Astrocyte of the spinal cord (primary cell): ENCODE results near the gene EVL.
"Not testable (repeated sequence)": the region's sequence is repeated elsewhere in the genome, so short reads cannot be mapped to it uniquely, and the experiment has no call there.

ENCODE experiments used
- DNase-seq: peaks from one replicate; pipeline ENCODE4 v3.0.0; 2011; ENCODE audit warnings: low read depth, low spot score
- H3K4me3 ChIP-seq: 2 replicates; pipeline ENCODE4 v1.5.1; 2011; ENCODE audit warnings: low read depth, mild to moderate bottlenecking, low read length, moderate library complexity
- in situ Hi-C: cut with HindIII; loops from 2 replicates; pipeline ENCODE4 v1.10.0; 2017; ENCODE audit warnings: low sequenced_read_pairs
- TF ChIP-seq, protein P1 (sequence below): IDR thresholded peaks from 2 replicates; pipeline ENCODE4 v1.5.1; 2012; ENCODE audit warnings: low read depth, mild to moderate bottlenecking, low read length, inconsistent platforms

EVL gene

GRCh38 chr14:100155756-100156616, 90.8 kb downstream of the EVL start:
- in situ Hi-C loops = no loop called here
- no peak overlapping the region for H3K4me3 ChIP-seq
- DNase-seq = no peak
- TF ChIP-seq, protein P1, sequence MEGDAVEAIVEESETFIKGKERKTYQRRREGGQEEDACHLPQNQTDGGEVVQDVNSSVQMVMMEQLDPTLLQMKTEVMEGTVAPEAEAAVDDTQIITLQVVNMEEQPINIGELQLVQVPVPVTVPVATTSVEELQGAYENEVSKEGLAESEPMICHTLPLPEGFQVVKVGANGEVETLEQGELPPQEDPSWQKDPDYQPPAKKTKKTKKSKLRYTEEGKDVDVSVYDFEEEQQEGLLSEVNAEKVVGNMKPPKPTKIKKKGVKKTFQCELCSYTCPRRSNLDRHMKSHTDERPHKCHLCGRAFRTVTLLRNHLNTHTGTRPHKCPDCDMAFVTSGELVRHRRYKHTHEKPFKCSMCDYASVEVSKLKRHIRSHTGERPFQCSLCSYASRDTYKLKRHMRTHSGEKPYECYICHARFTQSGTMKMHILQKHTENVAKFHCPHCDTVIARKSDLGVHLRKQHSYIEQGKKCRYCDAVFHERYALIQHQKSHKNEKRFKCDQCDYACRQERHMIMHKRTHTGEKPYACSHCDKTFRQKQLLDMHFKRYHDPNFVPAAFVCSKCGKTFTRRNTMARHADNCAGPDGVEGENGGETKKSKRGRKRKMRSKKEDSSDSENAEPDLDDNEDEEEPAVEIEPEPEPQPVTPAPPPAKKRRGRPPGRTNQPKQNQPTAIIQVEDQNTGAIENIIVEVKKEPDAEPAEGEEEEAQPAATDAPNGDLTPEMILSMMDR = no peak

GRCh38 chr14:100156776-100157175, 91.6 kb downstream of the EVL start:
- TF ChIP-seq, protein P1 = no peak
- DNase-seq = no peak
- in situ Hi-C loops = no loop called here
- no peak overlapping the region for H3K4me3 ChIP-seq

DNA sequence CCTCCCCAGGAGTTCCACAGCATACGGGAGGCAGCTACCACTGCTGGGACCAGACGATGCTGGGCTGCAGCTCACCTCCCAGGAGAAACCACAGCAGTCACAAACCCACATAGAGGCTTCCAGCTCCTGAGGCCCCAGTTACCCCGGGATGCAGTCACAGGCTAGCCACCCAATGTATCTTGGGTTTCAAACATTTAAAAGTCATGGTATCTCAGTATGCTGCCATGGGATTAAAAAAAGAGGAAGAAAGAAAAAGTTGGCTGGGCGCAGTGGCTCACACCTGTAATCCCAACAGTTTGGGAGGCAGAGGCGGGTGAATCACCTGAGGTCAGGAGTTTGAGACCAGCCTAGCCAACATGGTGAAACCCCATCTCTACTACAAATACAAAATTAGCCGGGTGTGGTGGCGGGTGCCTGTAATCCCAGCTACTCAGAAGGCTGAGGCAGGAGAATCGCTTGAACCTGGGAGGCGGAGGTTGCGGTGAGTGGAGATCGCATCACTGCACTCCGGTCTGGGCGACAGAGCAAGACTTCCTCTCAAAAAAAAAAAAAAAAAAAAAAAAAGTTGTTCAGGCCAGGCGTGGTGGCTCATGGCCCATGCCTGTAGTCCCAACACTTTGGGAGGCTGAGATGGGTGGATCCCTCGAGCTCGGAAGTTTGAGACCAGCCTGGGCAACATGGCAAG, 92.5 kb downstream of the EVL start:
- in situ Hi-C loops, DNase-seq, H3K4me3 ChIP-seq: not testable (repeated sequence)

DNA sequence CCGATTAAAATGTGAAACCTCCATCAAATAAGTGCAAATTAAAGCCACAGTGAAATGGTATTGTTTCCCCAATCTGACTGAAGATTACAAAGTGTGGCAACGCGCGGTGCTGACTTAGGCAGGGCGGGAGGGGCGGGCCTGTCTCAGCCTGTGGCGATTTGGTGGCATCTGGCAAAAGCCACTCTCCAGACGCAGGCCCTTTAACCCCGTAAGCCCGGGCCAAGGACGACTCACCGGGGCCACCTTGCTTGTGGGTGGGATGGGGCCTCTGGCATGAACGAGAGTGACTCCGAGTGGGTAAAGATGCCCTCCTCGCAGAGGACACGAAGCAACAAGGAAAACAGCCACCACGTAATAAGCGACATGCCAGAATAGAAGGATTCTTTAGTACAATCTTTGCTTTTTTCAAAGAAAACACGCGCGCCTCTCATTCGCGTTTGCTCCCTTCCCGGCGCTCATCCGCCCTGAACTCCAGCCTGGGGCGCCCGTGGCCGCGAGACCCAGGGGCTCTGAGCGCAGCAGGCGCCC, 93.4 kb downstream of the EVL start:
- H3K4me3 ChIP-seq = no peak overlapping the region
- in situ Hi-C loops = no loop called here
- DNase-seq = no peak
- TF ChIP-seq, protein P1 = no peak

- no peak for DNase-seq
- in situ Hi-C loops = no loop called here
- H3K4me3 ChIP-seq = no peak within 1 kb of the TSS
- TF ChIP-seq, protein P1 = no peak
These were observed 94.1 kb downstream of the EVL start, which contains the start of gene DEGS2 for GRCh38 chr14:100159094-100159864. Gene DEGS2, minus strand, starts transcription at chr14:100159645. Its CDS starts 58 bp downstream, at chr14:100159587.

DNA sequence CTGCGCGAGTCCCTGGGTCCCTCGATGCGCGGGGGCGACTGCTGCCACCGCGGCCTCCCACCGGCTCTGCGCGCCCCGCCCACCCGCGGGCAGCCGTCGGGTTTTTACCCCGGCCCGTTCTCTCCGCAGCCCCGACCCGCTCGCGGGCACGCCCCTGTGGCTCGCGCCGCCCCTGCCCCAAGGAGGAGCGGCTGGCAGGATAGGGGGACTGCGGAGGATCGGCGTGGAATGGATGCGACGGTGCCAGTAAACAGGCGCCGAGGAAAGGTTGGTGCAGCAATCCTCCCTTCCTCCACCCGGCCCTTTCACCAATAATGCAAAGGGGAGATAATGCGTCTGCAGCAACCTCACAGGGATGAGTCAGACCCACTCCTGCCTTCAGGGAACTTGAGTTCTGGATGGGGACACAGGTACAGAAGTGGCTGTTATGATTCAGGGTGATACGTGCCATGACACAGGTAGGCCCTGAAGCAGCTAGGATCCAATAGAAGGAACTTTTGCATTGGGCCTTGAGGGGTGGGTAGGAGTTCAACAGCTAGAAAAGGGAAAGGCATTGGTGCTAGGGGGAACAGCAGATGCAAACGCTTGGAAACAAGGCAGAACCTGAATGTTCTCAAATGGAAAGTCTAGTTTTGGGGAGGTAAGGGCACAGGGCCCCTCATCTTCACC, 94.8 kb downstream of the EVL start:
- no peak for DNase-seq
- TF ChIP-seq, protein P1 = no peak
- no peak overlapping the region for H3K4me3 ChIP-seq
- in situ Hi-C loops = no loop called here
